HG03354 (cell line): ENCODE data around the gene SLC26A8.
"Not testable (repeated sequence)": the region's sequence is repeated elsewhere in the genome, so short reads cannot be mapped to it uniquely, and the experiment has no call there.

Experiments used
- ATAC-seq: cut with Tn5 transposase; IDR thresholded peaks from one replicate; pipeline ENCODE4 v1.9.1; 2021; ENCODE audit warnings: mild to moderate bottlenecking; ENCODE audit not compliant: unreplicated experiment, poor library complexity, severe bottlenecking

The SLC26A8 gene

GRCh38 chr6:35922139-35922554, 102.3 kb downstream of the SLC26A8 start:
- no peak for ATAC-seq

- ATAC-seq = peak; percentile 82
Observed at GRCh38 chr6:35920793-35921732, 103.4 kb downstream of the SLC26A8 start, which contains the start of gene SRPK1. SRPK1 (minus strand) TSS chr6:35921098; CDS start chr6:35921056, 42 bp downstream.

DNA sequence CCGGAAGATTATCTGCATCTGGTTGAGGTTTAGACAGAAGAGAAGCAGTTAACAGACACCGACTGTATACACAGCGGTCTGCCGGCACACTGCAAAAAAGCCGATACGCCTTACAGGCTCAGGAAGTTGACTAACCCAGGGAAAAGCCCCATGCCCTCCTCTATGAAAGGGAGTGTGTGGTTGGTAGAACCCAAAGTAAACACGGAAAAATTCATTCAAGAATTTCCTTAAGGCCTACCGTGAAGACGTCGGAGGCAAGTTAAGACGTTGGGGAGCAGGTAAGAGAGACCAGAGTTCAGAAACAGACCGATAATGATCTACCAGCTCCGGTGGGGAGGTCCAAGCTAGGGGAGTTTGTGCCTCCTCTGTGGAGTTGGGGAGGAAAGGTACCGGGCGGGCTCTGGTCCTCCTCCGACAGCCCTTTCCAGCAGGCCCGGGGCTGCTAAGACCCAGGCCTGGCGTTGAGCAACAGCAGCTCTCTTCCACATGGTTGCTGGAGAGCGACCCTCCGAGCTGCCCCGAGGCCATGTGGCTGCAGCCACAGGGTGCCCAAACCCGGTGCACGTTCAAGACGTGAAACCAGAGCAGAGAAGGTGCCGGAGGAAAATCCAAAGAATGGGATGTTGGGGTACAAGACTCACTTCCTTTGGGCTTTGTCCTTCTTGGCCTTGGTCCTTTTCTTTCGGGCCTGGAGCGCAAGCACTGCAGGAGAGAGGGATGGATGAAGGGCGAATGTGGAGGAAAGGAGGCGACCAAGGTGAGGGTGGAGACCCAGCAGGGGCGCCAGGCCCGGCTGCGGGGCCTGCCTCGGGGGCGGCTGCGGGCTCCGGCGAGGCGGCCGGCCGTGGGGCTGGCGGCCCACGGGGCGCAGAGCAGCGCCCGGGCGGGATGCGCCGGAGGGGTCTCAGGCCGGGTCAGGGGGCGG, 104.4 kb downstream of the SLC26A8 start:
- ATAC-seq = peak; percentile 37

DNA sequence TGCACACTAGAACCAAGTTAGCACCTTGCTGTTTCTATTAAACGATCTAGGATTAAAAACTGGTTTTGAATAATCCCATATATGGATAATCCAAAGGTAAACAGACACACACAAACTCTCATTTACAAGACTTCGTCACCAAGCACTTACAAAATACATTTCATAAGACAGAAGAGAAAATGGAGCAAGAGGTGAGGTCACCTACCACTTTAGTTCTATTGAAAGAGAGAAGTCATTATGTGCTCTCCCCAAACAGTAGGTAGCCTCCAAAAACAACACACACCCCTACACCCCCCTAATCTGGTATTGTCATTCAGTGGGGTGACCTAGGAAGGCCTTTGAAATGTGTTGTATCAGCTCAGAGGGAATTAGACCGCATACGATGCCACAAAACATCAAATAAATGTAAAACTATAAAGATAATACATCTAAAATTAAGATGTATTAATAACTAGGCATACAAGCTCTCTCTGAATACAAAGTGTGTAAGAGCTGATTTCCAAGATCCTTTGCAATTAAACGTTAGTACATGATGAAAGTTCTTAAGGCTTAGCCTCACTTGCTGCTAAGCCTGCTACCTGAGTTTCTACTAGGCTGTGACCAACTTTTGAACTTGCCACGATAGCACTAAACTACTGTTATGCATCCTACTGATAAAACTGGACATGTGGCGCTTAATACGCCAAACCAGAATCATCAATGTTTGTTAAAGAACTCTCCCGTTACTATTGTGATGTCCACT, 105.2 kb downstream of the SLC26A8 start:
- peak; percentile 14 for ATAC-seq

DNA sequence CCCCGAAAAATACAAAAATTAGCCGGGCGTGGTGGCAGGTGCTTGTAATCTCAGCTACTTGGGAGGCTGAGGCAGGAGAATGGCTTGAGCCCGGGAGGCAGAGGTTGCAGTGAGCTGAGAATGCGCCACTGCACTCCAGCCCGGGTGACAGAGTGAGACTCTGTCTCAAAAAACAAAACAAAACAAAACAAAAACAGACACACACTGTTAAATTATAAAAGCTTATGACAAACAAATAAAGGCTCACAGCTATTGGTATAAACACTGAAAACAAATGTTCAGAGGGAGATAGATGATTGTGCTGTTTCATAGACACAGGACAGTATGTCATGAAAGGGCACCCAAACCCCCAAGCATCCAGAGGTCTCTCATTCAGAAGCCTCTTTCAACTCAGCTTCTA, 107.5 kb downstream of the SLC26A8 start:
- ATAC-seq = not testable (repeated sequence)

GRCh38 chr6:35916056-35916455, 108.4 kb downstream of the SLC26A8 start:
- ATAC-seq = no peak

DNA sequence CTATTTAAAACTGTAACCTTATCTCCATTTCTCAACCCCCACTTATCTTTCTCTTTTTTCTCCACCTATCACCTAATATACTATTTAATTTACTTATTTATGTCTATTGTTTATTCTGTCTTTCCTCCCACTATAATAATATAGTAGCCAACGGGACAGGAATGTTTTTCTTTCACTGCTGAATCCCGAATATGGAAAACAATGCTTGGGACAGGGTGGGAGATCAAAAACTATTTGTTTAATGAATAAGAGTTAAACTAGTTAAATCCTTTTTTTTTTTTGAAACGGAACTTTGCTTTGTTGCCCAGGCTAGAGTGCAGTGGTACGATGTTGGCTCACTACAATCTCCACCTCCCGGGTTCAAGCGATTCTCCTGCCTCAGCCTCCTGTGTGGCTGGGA, 109.9 kb downstream of the SLC26A8 start:
- ATAC-seq = no peak

DNA sequence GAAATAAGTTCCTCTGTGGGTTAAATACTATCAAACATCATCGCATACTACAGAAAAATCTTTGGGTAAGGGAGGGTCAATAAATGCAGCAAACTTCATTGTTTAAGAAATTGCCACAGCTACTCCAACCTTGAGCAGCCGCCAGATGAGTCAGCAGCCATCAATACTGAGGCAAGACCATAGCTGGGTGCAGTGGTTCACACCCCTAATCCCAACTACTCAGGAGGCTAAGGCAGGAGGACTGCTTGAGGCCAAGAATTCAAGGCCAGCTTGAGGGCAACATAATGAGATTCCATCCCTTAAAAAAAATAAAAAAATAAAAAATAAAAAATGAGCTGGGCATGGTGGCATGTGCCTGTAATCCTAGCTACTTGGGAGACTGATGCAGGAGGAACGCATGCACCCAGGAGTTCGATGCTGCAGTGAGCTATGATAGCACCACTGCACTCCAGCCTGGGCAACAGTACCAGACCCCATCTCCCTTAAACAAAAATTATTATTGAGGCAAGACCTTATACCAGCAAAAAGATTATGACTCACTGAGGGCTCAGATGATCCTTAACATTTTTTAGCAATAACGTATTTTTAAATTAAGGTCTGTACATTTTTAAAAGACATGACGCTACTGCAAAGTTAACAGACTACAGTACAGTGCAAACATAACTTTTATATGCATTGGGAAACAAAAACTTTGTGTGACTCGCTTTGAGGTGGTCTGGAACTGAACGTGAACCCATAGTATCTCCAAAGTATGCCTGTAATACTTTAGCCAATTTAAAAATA, 112.4 kb downstream of the SLC26A8 start:
- no peak for ATAC-seq

DNA sequence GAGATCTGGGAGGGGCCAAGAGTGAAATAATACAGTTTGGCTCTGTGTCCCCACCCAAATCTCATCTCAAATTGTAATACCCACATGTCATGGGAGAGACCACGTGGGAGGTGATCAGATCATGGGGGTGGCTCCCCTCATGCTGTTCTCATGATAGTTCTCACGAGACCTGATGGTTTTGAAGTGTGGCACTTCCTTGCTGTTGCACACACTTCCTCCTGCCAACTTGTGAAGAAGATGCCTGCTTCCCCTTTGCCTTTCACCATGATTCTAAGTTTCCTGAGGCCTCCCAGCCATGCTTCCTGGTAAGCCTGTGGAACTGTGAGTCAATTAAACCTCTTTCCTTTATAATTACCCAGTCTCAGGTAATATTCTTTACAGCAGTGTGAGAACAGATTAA, 114.9 kb downstream of the SLC26A8 start:
- not testable (repeated sequence) for ATAC-seq

DNA sequence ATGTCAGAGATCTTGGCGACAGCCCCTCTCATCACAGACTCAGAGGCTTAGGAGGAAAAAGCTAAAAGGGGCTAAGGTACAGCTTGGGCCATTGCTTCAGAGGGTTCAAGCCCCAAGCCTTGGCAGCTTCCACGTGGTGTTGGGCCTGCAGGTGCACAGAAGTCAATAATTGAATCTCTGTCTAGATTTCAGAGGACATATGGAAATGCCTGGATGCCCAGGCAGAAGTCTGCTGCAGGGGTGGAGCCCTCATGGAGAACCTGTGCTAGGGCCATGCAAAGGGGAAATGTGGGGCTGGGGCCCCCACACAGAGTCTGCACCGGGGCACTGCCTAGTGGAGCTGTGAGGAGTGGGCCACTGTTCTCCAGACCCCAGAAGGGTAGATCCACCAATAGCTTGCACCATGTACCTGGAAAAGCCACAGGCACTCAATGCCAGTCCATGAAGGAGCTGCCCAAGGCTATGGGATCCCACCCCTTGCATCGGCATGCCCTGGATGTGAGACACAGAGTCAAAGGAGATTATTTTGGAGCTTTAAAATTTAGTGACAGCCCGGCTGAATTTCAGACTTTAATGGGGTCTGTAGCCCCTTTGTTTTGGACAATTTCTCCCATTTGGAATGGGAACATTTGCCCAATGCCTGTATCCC, 115.6 kb downstream of the SLC26A8 start:
- ATAC-seq = not testable (repeated sequence)

- ATAC-seq = no peak
Observed at GRCh38 chr6:35907750-35908149, 116.7 kb downstream of the SLC26A8 start.

- ATAC-seq = no peak
Observed at GRCh38 chr6:35906499-35906846, 118.0 kb downstream of the SLC26A8 start.

GRCh38 chr6:35905841-35906498, 118.5 kb downstream of the SLC26A8 start:
- ATAC-seq = no peak

DNA sequence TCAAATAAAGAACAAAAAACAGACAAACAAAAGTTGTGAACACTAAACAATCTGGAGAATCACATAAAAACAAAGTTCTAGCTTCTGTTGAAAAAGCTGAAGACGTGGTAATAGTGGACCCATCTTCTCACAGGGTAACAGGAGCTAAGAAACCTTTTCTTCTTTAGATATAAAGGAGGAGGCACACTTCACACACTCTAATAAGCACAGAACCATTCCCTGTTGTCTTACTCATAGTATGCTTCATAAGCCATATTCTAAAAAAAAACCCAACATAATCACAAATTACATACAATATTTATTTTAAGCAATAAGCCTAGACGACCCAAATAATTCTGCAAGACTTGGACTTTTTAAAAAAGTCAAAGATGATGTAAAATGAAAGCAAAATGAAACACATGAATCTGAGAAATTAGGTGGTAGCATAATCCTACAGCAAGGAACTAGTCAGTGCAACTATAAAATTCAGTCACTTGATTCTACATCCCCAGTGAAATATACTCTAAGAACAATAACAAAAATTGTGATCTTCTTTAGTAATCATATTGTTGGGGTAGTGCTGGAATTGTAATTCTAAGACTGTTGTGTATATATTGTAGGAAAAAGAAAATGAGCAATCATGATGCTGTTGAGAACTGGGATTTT, 119.2 kb downstream of the SLC26A8 start:
- no peak for ATAC-seq

DNA sequence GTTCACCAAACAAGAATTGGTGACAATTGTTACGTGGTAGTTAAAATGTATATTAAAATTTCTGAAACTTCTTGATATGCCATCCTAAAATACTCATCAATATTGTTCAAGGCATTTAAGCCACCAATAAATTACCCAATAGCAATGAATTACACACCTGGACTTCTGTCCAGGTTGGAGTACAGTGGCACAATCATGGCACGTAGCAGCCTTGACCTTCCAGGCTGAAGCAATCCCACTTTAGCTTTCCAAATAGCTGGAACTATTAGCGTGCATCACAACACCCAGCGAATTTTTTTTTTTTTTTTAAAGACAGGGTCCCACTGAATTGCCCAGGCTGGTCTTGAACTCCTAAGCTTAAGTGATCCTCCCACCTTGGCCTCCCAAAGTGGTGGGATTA, 120.8 kb downstream of the SLC26A8 start:
- ATAC-seq = no peak

DNA sequence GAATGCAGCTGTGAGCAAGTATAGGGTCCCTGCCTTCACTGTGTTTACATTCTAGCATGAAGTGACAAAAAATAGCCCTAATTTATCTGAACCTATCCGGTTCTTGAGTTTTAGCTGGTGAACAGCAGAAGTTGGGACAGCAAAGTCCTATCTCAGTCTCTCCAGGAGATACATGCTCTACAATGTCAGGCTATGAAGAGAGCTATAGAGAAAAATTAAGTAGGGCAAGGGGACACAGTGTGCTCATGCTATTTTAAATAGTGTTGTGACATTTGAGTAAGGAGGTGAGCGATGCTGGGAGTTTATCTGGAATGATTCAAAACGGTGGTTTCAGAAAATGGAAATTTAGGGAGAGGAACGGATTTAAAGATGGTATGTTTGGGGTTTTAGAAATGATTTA, 124.0 kb downstream of the SLC26A8 start:
- no peak for ATAC-seq

GRCh38 chr6:35898003-35898402, 126.4 kb downstream of the SLC26A8 start:
- no peak for ATAC-seq

DNA sequence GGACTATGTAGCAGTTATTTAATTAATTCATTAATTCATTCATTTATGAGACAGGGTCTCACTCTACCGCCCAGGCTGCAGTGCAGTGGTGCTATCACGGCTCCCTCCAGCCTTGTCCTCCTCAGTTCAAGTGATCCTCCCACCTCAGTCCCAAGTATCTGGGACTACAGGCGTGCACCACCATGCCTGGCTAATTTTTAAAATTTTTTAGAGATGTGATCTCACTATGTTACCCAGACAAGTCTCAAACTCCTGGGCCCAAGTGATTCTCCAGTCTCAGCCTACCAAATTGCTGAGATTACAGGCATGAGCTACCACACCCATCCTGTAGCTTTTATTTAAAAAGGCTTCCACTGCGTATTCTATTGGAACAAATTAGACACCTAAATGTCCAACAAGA, 127.0 kb downstream of the SLC26A8 start:
- no peak for ATAC-seq
